ENCODE data around the gene MAML2. TPM values are rescaled to one million over a fixed set of nuclear protein-coding genes. Genes with fewer than 3 reads are reported as not detected.

The MAML2 gene
- total RNA-seq, 2 experiments from 2014 or later, result 14.1 to 14.3 TPM

DNA sequence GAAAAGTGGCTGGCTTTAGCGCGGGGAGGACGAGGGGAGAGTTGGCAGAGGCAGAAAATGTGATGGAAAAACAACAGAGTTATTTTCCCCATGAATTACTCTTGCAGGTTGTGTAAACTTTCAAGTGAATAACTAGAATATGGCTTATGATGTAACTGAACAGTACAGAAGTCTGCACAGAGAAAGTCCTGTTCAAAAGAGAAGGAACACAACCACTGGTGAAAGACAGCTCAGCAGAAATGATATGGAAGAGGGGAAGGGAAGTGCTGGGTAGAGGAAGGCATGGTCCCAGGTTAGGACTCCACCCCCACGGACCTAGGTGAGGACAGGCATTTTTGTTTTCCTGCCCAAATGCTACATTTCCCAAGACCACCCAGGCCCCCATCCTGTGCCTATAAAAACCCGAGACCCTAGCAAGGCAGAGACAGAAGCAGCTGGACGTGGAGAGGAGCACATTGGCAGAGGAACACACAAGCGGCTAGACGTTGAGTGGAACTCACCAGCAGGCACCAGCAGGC, 77.7 kb downstream of the MAML2 start:
- H3K27ac Mint-ChIP-seq, result peak overlapping the region; percentile 94
- H3K4me3 Mint-ChIP-seq, result no peak overlapping the region
- peaks cover 17% of the 10 kb centered on the region for H3K9me3 Mint-ChIP-seq
- no peak for DNase-seq
- H3K4me1 Mint-ChIP-seq, result peaks cover 83% of the 10 kb centered on the region
- H3K27me3 Mint-ChIP-seq, result no peaks in the 10 kb centered on the region
- H3K36me3 Mint-ChIP-seq, result peaks cover 45% of the 10 kb centered on the region

DNA sequence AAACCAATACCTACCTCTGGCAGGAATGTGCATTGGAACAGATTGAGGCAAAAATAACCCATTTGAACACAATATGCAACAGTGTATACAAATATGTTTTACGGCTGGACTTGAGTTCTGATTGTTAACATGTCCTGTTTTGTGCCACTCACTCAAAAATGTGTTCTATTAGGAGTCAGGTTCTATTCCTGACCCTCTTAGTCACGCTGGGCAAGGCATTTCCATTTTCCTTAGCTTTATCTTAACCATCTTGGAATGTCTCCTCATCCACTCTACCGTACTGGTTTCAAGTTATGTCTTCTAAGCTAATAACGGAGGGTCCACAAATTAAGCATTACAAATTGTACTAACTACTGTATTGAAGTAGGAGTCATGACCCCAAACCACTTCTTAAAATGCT, 78.6 kb downstream of the MAML2 start:
- peaks cover 87% of the 10 kb centered on the region for H3K4me1 Mint-ChIP-seq
- no peak for DNase-seq
- peaks cover 36% of the 10 kb centered on the region for H3K36me3 Mint-ChIP-seq
- peaks cover 10% of the 10 kb centered on the region for H3K9me3 Mint-ChIP-seq
- no peak overlapping the region for H3K4me3 Mint-ChIP-seq
- H3K27ac Mint-ChIP-seq, result peak overlapping the region; percentile 14
- H3K27me3 Mint-ChIP-seq, result no peaks in the 10 kb centered on the region

DNA sequence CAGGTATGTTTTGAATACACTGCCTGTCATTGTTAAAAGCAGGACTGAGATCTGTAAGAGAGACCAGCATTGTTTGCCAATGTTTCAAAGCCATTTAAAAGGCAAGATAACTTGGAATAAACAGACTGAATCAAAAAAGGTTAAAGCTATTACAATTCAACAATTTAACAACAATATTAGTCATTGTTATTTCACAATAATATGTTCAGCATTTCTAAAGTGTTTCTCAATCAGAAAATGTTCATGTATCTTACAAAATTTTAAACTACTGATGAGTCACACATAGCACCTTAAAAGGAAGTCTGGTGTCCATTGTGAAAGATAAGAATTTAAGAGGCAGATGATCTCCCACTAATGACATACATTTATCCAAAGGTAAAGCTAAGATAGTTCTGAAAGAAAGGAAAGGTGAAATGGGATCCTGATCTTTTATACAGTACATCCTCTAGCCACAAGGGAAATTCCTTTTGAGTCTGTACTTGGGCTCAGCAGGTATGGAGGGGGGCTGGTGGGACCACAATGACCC, 79.7 kb downstream of the MAML2 start:
- Mint-ChIP-seq H3K4me1 (peaks cover 87% of the 10 kb centered on the region), H3K9me3 (no peaks in the 10 kb centered on the region), H3K27me3 (no peaks in the 10 kb centered on the region), H3K27ac (peak overlapping the region; percentile 35), H3K4me3 (no peak overlapping the region), H3K36me3 (peaks cover 34% of the 10 kb centered on the region)
- no peak for DNase-seq

GRCh38 chr11:96260532-96260931, 82.5 kb downstream of the MAML2 start:
- H3K27ac Mint-ChIP-seq, result peak overlapping the region; percentile 95
- H3K9me3 Mint-ChIP-seq, result no peaks in the 10 kb centered on the region
- peaks cover 87% of the 10 kb centered on the region for H3K4me1 Mint-ChIP-seq
- no peak for DNase-seq
- H3K27me3 Mint-ChIP-seq, result no peaks in the 10 kb centered on the region
- peaks cover 35% of the 10 kb centered on the region for H3K36me3 Mint-ChIP-seq
- H3K4me3 Mint-ChIP-seq, result no peak overlapping the region

DNA sequence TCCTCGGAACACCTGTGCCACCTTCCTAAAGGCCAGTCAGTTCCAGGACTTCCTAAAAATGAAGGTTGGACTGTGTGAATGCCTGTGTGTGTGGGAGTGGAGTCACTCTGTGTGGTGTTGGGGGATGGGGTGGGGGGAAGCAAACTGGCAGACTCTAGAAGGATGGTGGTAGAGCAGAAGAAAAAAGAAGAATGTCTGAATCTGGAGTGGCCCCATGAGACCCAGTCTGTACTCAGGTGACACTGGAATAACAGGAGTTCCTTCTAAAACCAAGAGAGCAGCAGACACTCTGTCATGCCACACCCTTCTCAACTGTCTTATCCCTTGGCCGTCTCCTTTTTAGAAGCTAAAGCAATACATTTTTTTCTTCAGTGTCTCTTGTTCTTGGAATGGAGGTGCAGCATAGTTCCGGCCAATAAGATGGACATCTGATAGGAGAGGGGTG, 82.9 kb downstream of the MAML2 start:
- DNase-seq, result no peak
- Mint-ChIP-seq H3K9me3 (no peaks in the 10 kb centered on the region), H3K36me3 (peaks cover 37% of the 10 kb centered on the region), H3K27me3 (no peaks in the 10 kb centered on the region), H3K27ac (peak overlapping the region; percentile 95), H3K4me3 (peak overlapping the region; percentile 4), H3K4me1 (peaks cover 87% of the 10 kb centered on the region)

GRCh38 chr11:96259134-96259830, 83.7 kb downstream of the MAML2 start:
- peaks cover 36% of the 10 kb centered on the region for H3K36me3 Mint-ChIP-seq
- H3K4me3 Mint-ChIP-seq, result peak overlapping the region; percentile 18
- H3K4me1 Mint-ChIP-seq, result peaks cover 84% of the 10 kb centered on the region
- peak overlapping the region; percentile 95 for H3K27ac Mint-ChIP-seq
- H3K27me3 Mint-ChIP-seq, result no peaks in the 10 kb centered on the region
- DNase-seq, result no peak
- H3K9me3 Mint-ChIP-seq, result no peaks in the 10 kb centered on the region

GRCh38 chr11:96257972-96258934, 84.7 kb downstream of the MAML2 start:
- DNase-seq, result peak; percentile 31
- Mint-ChIP-seq H3K27me3 (no peaks in the 10 kb centered on the region), H3K27ac (peak overlapping the region; percentile 95), H3K9me3 (no peaks in the 10 kb centered on the region), H3K4me3 (peak overlapping the region; percentile 63), H3K36me3 (peaks cover 41% of the 10 kb centered on the region), H3K4me1 (peaks cover 85% of the 10 kb centered on the region)

- Mint-ChIP-seq H3K4me1 (peaks cover 87% of the 10 kb centered on the region), H3K9me3 (peaks cover under 1% of the 10 kb centered on the region), H3K4me3 (peak overlapping the region; percentile 55), H3K27ac (peak overlapping the region; percentile 95), H3K36me3 (peaks cover 46% of the 10 kb centered on the region), H3K27me3 (no peaks in the 10 kb centered on the region)
- no peak for DNase-seq
These were observed 86.0 kb downstream of the MAML2 start for GRCh38 chr11:96257036-96257435.

DNA sequence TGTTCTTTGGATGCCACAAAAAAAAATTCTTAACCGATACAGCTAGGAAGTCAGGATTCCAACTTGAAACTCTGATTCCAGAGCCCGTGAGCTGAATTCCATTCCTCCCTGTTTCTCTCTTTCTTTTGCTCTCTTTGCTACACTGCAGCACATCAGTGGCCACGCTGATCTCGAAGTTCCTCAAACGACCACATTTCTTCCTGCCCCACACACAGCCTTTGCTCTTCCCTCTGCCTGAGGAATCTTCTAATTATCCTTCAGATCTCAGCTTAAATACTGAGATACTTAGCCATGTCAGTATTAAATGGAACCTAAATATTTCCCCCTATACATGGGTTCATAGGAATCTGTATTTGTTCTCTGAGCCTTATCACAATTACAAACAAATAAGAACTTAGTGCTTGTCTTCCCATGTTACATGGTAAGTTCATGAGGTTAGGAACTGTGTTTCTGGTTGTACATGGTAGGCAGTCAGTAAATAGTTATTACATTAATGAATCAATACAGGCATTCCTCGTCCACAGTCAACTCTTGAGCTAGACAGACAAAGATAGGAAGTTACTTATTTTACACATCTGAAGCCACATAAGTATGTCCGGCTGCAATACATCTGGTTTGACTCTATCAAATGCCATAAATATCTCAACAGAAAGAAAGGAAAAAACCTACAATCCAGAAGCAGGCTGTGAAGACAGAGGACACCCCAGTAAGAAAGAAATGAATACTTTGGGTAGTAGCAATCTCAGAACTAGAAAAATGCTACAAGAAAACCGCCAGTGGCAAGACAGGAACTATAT, 86.6 kb downstream of the MAML2 start:
- H3K4me3 Mint-ChIP-seq, result peak overlapping the region; percentile 57

GRCh38 chr11:96254854-96255253, 88.1 kb downstream of the MAML2 start:
- Mint-ChIP-seq H3K9me3 (peaks cover 4% of the 10 kb centered on the region), H3K4me1 (peaks cover 82% of the 10 kb centered on the region), H3K4me3 (peak overlapping the region; percentile 56), H3K27me3 (no peaks in the 10 kb centered on the region), H3K27ac (peak overlapping the region; percentile 88), H3K36me3 (peaks cover 57% of the 10 kb centered on the region)
- DNase-seq, result no peak

More for the DNA sequence above, 86.6 kb downstream of the MAML2 start:
- H3K27me3 Mint-ChIP-seq, result no peaks in the 10 kb centered on the region
- DNase-seq, result no peak
- peaks cover 1% of the 10 kb centered on the region for H3K9me3 Mint-ChIP-seq
- peaks cover 47% of the 10 kb centered on the region for H3K36me3 Mint-ChIP-seq
- H3K4me1 Mint-ChIP-seq, result peaks cover 86% of the 10 kb centered on the region
- peak overlapping the region; percentile 95 for H3K27ac Mint-ChIP-seq

- no peak for DNase-seq
- H3K4me3 Mint-ChIP-seq, result peak overlapping the region; percentile 77
These were observed 88.9 kb downstream of the MAML2 start for GRCh38 chr11:96254087-96254486.

GRCh38 chr11:96246718-96247552, 96.1 kb downstream of the MAML2 start:
- H3K4me3 Mint-ChIP-seq, result peak overlapping the region; percentile 54
- peak overlapping the region; percentile 88 for H3K27ac Mint-ChIP-seq
- no peaks in the 10 kb centered on the region for H3K27me3 Mint-ChIP-seq
- H3K9me3 Mint-ChIP-seq, result peaks cover 3% of the 10 kb centered on the region
- H3K36me3 Mint-ChIP-seq, result peaks cover 24% of the 10 kb centered on the region
- H3K4me1 Mint-ChIP-seq, result peaks cover 64% of the 10 kb centered on the region
- DNase-seq, result no peak

More at GRCh38 chr11:96254087-96254486, 88.9 kb downstream of the MAML2 start:
- H3K36me3 Mint-ChIP-seq, result peaks cover 60% of the 10 kb centered on the region
- peaks cover 82% of the 10 kb centered on the region for H3K4me1 Mint-ChIP-seq
- peaks cover 4% of the 10 kb centered on the region for H3K9me3 Mint-ChIP-seq
- H3K27ac Mint-ChIP-seq, result peak overlapping the region; percentile 88
- no peaks in the 10 kb centered on the region for H3K27me3 Mint-ChIP-seq

DNA sequence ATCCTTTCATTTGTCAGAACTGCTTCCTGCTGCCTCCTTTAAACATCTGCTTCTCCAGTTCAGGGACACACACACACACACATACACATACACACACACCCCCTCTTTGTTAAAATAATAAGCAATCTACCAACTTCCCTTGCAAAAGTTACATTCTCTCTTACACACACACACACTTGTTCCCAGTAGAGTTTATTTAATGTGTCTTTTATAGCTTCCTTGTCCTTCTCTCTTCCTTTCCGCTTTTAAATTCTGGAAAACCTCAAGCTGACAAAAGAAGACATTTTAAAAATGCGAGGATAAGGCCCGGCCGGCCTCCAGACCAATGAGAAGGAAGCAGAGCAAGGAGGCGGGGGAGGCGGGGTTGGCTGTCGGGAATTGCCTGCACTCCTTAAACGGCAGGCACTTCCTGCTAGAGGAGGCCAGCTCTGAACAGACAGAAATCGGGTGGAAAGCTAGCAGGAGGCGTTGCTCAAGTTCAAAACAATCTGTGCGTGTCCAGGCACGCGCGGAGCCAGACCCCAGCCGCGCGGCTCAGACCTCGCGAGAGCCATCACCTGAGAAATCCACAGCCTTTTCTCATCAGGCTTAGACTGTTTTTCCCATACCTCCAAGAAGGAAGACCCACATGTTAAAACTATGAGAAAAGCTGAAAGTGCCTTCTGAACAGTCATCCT, 99.9 kb downstream of the MAML2 start:
- Mint-ChIP-seq H3K27me3 (no peaks in the 10 kb centered on the region), H3K9me3 (no peaks in the 10 kb centered on the region), H3K4me3 (peak overlapping the region; percentile 81), H3K36me3 (peaks cover 2% of the 10 kb centered on the region), H3K4me1 (peaks cover 49% of the 10 kb centered on the region), H3K27ac (peak overlapping the region; percentile 92)
- peak; percentile 84 for DNase-seq

All from activated naive CD8-positive, alpha-beta T cell treated with anti-CD3 and anti-CD28 coated beads for 36 hours (primary cell).